Measurements from ENCODE around the gene AREL1.

AREL1 gene

DNA sequence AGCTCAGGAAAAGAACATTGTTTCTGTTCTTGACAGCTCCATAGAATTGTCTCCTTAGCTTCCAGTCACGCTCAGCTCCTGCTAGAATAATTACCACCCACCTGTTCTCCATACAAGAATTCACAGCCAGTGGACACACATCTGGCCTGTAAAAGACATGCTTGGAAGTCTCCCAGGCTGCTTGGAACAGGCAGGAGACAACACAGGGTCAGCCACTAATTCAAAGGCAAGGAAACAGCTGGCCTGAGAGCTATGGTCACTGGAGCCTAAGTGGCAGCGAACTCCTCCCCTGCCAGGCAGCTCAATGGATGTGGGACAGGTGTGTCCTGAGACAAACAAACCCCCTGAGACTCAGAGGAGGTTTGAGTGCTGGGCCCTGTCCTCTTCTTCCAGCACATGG lies 77.9 kb downstream of the AREL1 start:
- no peak for DNase-seq

DNA sequence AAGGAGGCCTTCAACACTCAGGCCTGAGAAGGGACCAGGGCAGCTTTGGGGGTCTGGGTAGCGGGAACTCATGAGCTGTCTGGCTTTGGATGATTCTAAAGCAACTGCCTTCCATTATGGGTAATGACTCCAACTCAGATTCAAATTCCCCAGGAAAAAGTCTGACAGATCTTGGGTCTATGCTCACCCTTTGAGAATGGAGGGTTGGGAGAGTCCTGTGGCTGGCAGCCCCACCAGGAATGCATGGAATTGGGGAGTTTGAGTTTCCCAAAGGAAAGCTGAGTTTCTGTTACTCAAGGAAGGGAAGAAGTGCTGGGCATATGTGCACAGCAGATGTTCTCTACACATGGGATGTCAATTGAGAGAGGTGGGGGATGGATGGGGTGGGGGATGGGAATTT lies 78.4 kb downstream of the AREL1 start:
- no peak for DNase-seq

GRCh38 chr14:74630881-74631690 lies 81.8 kb downstream of the AREL1 start:
- DNase-seq: no peak

DNA sequence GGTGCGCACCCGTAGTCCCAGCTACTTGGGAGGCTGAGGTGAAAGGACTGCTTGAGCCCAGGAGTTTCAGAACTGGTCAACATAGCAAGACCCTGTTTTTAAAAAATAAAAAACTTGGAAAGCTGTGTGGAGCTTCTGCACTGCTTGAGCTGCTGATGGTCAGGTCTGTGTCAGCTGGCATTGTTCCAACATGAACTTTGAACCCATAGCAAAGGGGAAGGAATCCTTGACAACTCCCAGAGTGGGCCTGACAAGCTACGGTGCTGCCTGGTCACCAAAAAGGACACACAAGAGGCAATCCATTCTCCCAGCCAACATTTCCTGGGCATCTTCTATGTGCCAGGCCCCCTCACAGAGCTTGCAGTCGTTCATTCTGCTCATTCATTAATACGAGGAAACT lies 84.5 kb downstream of the AREL1 start:
- DNase-seq: no peak

DNA sequence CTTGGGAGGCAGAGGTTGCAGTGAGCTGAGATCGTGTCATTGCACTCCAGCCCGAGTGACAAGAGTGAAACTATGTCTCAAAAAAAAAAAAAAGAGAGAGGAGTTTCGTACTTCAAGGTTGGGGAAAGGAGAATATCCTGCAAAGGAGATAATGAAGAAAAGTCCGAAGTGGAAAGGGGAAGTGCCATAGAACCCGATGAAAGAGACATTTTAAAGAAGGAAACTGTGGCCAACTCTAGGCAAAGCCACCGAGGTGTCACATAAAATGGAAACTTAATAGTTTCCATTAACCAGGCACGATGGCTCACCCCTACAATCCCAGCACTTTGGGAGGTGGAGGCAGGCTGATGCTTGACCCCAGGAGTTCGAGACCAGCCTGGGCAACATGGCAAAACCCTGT lies 85.8 kb downstream of the AREL1 start:
- DNase-seq: no peak

DNA sequence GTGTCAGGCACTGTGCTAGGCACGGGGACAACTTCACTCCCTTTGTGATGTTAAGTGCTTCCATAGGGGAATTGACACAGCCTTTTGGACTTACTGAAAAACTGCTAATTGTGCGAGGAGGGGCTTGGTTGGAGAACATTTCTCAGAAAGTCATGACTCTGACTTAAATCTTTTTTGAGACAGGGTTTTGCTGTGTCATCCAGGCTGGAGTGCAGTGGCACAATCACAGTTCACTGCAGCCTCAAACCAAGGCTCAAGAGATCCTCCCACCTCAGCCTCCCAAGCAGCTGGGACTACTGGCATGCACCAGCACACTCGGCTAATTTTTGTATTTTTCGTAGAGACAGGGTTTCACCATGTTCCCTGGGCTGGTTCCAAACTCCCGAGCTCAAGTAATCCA lies 90.6 kb downstream of the AREL1 start:
- DNase-seq: no peak

GRCh38 chr14:74621556-74621955 lies 91.3 kb downstream of the AREL1 start:
- DNase-seq: no peak

- no peak for DNase-seq
These were observed 92.0 kb downstream of the AREL1 start for GRCh38 chr14:74620923-74621322.

- peak; percentile 20 to 42 for DNase-seq
These were observed 92.4 kb downstream of the AREL1 start for GRCh38 chr14:74620497-74620921.

- no peak for DNase-seq
These were observed 93.2 kb downstream of the AREL1 start for GRCh38 chr14:74619672-74620131.

GRCh38 chr14:74618078-74618952 lies 94.6 kb downstream of the AREL1 start:
- peak; percentile 75 to 80 for DNase-seq

GRCh38 chr14:74616996-74617700 lies 95.7 kb downstream of the AREL1 start:
- no peak for DNase-seq

DNA sequence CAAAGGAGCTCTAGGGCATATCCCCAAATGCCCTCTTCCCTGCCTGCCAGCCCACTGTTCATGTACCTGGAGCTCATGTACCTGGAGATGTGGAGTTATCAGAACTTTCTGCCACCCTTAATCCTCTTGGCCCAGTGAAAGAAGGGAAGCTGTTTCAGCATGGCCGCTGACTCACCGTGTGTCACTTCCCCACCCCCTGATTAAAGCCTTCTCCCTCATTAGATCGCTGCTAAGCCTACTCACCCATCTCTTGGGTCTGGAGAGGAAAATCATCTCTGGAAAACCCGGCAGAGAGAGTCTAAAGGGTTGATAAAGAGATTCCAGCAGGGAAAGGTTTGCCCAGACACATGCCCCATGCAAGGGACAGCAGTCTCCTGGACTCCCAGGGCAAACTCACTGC lies 96.4 kb downstream of the AREL1 start:
- DNase-seq: peak in 1 of 2 donors; percentile 54

- DNase-seq: no peak
These were observed 97.1 kb downstream of the AREL1 start for GRCh38 chr14:74615735-74616134.

DNA sequence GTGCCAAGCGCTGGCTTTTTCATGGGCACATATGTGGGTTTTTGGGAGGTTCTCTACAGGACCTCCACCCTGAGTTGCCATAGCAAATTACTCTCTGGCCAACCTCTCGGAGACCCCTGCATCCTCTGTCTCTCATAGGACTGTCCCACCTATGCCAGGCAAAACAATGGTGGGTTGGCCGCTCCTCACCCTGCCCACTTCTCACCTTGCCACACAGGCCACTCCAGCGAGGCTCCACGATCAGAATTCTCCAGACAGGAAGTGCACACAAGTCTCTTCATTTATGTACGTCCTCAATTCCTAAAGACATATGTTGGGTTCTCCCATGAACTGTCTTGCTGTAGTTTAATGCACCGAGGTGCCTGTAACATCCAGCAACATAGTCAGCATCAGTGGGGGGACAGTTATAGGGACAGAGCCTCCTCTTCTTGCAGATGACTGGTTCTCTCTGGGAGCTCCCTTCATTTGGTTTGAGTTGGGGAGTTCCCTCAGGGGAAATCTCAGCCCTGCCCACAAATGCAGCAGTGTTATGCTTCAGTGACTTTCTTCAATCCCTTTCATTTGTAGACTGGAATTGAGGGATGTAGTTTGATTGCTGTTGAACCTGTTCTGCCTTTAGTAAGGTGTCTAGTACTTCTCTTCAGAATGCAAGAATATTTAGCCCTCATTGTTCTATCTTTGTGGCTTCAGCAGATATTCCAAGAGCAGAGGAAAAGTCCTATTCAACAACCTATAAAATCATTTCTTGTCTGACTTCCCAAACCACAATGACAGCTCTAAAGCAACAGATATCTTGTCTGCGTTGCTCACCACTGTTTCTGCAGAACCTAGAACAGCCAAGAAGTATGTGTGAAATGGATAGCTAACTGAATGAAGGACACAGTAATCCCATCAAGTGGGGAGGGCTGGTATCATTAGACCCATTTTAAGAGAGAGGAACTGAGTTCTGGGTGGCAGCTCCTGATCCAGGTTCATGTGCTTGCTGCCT lies 98.1 kb downstream of the AREL1 start:
- DNase-seq: no peak

DNA sequence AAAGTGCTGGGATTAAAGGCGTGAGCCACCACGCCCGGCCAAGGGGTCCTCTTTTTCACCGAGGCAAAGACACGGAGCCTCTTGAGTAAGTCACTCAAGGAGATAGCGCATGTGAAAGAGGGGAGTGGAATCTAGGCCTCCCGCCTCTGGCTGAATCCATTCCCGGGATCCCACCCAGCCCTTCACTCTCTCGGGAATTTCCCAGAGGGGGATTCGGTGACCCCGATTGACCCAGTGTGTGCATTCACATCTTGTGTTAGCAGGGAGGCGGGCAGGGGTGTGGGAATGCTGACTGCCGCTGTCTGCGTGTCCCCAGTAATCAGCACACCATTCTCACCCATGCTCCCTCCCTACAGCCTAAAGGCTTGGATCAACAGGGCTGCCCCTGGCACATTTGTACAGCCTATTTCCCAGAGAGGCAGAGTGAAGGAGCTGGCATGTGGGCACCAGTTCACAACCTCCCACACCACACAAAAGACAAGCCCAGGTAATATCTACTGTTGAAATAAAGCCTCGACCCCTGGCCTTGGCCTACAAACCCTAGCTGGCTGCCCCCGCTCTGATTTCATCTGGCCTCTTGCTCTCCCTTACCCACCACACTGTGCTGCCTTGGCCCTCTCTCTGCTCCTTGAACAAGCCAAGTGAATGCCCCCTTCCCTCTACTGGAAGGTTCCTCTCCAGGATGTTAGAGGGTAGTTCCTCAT lies 99.5 kb downstream of the AREL1 start:
- no peak for DNase-seq

DNA sequence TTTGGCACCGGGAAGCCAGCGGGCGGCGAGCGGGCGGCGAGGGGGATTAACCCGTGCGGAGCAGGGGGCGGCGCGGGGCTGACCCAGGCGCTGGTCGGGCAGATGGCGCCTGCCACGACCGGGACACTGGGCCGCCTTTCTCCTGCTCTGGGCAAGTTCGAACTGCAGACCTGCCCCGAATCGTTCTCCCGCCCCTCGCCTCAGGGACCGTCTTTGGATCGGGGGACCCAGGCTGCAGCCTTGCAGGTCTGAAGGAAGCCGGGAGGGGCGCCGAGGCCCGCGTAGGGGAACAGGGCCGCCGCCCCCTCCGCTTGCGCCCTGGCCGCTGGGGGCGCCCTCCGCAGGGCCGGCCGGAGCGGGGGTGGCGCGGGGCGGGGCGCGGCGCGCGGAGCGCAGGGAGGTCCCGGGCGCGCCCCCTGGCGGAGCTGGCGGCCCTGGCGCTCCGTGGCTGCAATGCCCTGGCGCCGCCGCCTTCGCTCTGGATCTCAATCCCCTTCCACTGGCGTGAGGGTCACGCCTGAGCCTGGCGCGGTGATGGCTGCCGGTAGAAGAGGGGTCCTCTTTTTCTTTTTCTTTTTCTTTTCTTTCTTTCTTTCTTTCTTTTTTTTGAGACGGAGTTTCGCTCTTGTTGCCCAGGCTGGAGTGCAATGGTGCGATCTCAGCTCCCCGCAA lies 100.4 kb downstream of the AREL1 start:
- DNase-seq: peak; percentile 81 to 83

- DNase-seq: peak in 1 of 2 donors; percentile 9
These were observed 101.1 kb downstream of the AREL1 start, which contains the start of gene LTBP2 for GRCh38 chr14:74611650-74612349. Gene LTBP2 (minus strand): TSS chr14:74612237. CDS start chr14:74611944, 293 bp downstream.

All from CD4-positive, alpha-beta T cell treated with Interleukin-4 for 1 hour (primary cell).